PC-3 (cell line): ENCODE results near the gene ELK3.

Experiments
- EZH2 ChIP-seq: fragments of 300-600 bp; sonication (generic); IDR thresholded peaks from one replicate; pipeline ENCODE4 v1.6.1; 2017; ENCODE audit warnings: antibody characterized with exemption, mild to moderate bottlenecking, low read length; ENCODE audit not compliant: unreplicated experiment
- EZH2phosphoT487 ChIP-seq: fragments of 300-600 bp; sonication (generic); IDR thresholded peaks from 2 replicates; pipeline ENCODE4 v1.6.1; 2018; ENCODE audit warnings: mild to moderate bottlenecking, antibody characterized with exemption, low read length, borderline replicate concordance
- TF ChIP-seq, protein P1 (sequence below): fragments of 300-600 bp; sonication (generic); conservative IDR thresholded peaks from 2 replicates; pipeline ENCODE4 v1.5.1; 2017; ENCODE audit warnings: antibody characterized with exemption, low read depth, mild to moderate bottlenecking, low read length

DNA sequence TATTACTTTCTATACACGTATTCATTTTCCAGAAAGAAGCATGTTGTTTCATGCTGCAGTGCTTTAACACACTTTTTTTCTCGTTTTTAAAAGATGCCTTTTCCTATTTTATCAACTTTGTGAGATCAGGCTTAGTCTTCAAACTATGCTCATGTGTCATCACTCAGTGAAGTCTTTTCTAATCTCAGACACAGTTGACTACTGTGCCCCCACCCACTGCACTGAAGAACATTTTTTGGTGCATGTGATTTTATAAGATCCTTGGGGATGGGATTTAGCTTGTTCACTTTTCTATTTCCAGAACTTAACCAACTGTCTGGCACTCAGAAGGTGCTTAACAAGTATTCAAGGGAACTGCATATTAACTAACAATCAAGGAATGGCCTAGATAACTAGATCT is 120.5 kb downstream of the ELK3 start:
- TF ChIP-seq EZH2 (no peak), EZH2phosphoT487 (no peak)
- TF ChIP-seq, protein P1, sequence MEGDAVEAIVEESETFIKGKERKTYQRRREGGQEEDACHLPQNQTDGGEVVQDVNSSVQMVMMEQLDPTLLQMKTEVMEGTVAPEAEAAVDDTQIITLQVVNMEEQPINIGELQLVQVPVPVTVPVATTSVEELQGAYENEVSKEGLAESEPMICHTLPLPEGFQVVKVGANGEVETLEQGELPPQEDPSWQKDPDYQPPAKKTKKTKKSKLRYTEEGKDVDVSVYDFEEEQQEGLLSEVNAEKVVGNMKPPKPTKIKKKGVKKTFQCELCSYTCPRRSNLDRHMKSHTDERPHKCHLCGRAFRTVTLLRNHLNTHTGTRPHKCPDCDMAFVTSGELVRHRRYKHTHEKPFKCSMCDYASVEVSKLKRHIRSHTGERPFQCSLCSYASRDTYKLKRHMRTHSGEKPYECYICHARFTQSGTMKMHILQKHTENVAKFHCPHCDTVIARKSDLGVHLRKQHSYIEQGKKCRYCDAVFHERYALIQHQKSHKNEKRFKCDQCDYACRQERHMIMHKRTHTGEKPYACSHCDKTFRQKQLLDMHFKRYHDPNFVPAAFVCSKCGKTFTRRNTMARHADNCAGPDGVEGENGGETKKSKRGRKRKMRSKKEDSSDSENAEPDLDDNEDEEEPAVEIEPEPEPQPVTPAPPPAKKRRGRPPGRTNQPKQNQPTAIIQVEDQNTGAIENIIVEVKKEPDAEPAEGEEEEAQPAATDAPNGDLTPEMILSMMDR = no peak
